HEK293 (cell line): ENCODE results near the gene PIK3C2G.

Source experiments
- CTCF ChIA-PET: fragments of 350-600 bp; formaldehyde crosslinking; extraction: SDS; loops from one replicate; lab custom pipeline; 2021; ENCODE audit warnings: antibody characterized with exemption; lab: Yijun Ruan, JAX
- POLR2A ChIA-PET: fragments of 300-600 bp; formaldehyde crosslinking; extraction: SDS; loops from one replicate; lab custom pipeline; 2020; ENCODE audit warnings: antibody characterized with exemption, inconsistent platforms; lab: Yijun Ruan, JAX
- H3K27ac ChIP-seq: fragments of 200-500 bp; sonication (Bioruptor generic); 2 replicates; pipeline ENCODE4 v1.5.1; 2014; ENCODE audit warnings: low read depth, low read length, control low read depth, inconsistent platforms; ENCODE audit errors: extremely low read depth
- H3K36me3 ChIP-seq, 2 experiments: fragments of 200-500 bp in 1 of 2; sonication (Bioruptor generic) in 1 of 2; 1 replicate in 1 of 2; 2 replicates in 1 of 2; pipeline ENCODE4 v1.5.1; 2014 to 2017; ENCODE audit warnings: inconsistent platforms in 2 of 2, low read length in 2 of 2; ENCODE audit not compliant: control insufficient read depth in 2 of 2, insufficient read depth in 1 of 2
- H3K4me1 ChIP-seq: fragments of 200-500 bp; sonication (Bioruptor generic); 2 replicates; pipeline ENCODE4 v1.5.1; 2014; ENCODE audit warnings: mild to moderate bottlenecking, low read length, inconsistent platforms; ENCODE audit not compliant: control insufficient read depth, insufficient read depth
- H3K4me3 ChIP-seq: 2 replicates; pipeline ENCODE4 v1.5.1; 2011; ENCODE audit warnings: low read depth, mild to moderate bottlenecking, control low read depth, low read length, moderate library complexity
- H3K9me3 ChIP-seq: fragments of 200-500 bp; sonication (Bioruptor generic); 2 replicates; pipeline ENCODE4 v1.5.1; 2014; ENCODE audit warnings: low read depth, low read length, inconsistent platforms; ENCODE audit not compliant: control insufficient read depth, insufficient read depth
- BCL11B ChIP-seq: fragments of 450-650 bp; formaldehyde crosslinking; IDR thresholded peaks from 2 replicates; pipeline ENCODE4 v1.5.1; 2016; ENCODE audit warnings: low read depth, missing biosample characterization, missing genetic modification characterization
- BCL6B ChIP-seq: fragments of 450-650 bp; formaldehyde crosslinking; IDR thresholded peaks from 2 replicates; pipeline ENCODE4 v1.5.1; 2017; ENCODE audit warnings: missing biosample characterization, missing genetic modification characterization
- CTCF ChIP-seq: fragments of 450-650 bp; formaldehyde crosslinking; IDR thresholded peaks from 2 replicates; pipeline ENCODE4 v1.5.1; 2016; ENCODE audit warnings: missing biosample characterization, missing genetic modification characterization
- KLF1 ChIP-seq: fragments of 450-650 bp; formaldehyde crosslinking; IDR thresholded peaks from 2 replicates; pipeline ENCODE4 v1.5.1; 2016; ENCODE audit warnings: missing biosample characterization, missing genetic modification characterization
- MZF1 ChIP-seq: fragments of 450-650 bp; formaldehyde crosslinking; IDR thresholded peaks from 2 replicates; pipeline ENCODE4 v1.5.1; 2017; ENCODE audit warnings: missing biosample characterization, missing genetic modification characterization, borderline replicate concordance
- OVOL3 ChIP-seq: fragments of 450-650 bp; formaldehyde crosslinking; IDR thresholded peaks from 2 replicates; pipeline ENCODE4 v1.5.1; 2016; ENCODE audit warnings: missing biosample characterization, missing genetic modification characterization
- SETDB1 ChIP-seq: IDR thresholded peaks from one replicate; pipeline ENCODE4 v1.6.1; 2017; ENCODE audit warnings: mild to moderate bottlenecking, low read length, moderate library complexity, mixed read lengths; ENCODE audit not compliant: insufficient read length
- SP2 ChIP-seq: fragments of 450-650 bp; formaldehyde crosslinking; IDR thresholded peaks from 2 replicates; pipeline ENCODE4 v1.5.1; 2016; ENCODE audit warnings: missing biosample characterization, missing genetic modification characterization
- ZBTB26 ChIP-seq: fragments of 450-650 bp; formaldehyde crosslinking; optimal IDR thresholded peaks from 2 replicates; pipeline ENCODE3; 2016; ENCODE audit warnings: missing biosample characterization, mild to moderate bottlenecking, missing genetic modification characterization
- ZFP69B ChIP-seq: fragments of 450-650 bp; formaldehyde crosslinking; IDR thresholded peaks from 2 replicates; pipeline ENCODE4 v1.5.1; 2016; ENCODE audit warnings: missing biosample characterization, missing genetic modification characterization
- ZNF239 ChIP-seq: fragments of 450-650 bp; formaldehyde crosslinking; IDR thresholded peaks from 2 replicates; pipeline ENCODE4 v1.5.1; 2016; ENCODE audit warnings: missing biosample characterization, missing genetic modification characterization
- ZNF335 ChIP-seq: fragments of 450-650 bp; formaldehyde crosslinking; conservative IDR thresholded peaks from 2 replicates; pipeline ENCODE4 v1.5.1; 2016; ENCODE audit warnings: missing biosample characterization, missing genetic modification characterization
- ZNF366 ChIP-seq: fragments of 450-650 bp; formaldehyde crosslinking; conservative IDR thresholded peaks from 2 replicates; pipeline ENCODE4 v1.5.1; 2016; ENCODE audit warnings: missing biosample characterization, missing genetic modification characterization
- ZNF426 ChIP-seq: fragments of 450-650 bp; formaldehyde crosslinking; IDR thresholded peaks from 2 replicates; pipeline ENCODE4 v1.5.1; 2017; ENCODE audit warnings: missing biosample characterization, missing genetic modification characterization, mild to moderate bottlenecking, inconsistent platforms, moderate library complexity
- ZNF449 ChIP-seq: fragments of 450-650 bp; formaldehyde crosslinking; IDR thresholded peaks from 2 replicates; pipeline ENCODE4 v1.5.1; 2017; ENCODE audit warnings: missing biosample characterization, mild to moderate bottlenecking, missing genetic modification characterization, moderate library complexity
- ZNF529 ChIP-seq: fragments of 450-650 bp; formaldehyde crosslinking; IDR thresholded peaks from 2 replicates; pipeline ENCODE4 v1.5.1; 2017; ENCODE audit warnings: missing genetic modification characterization, missing biosample characterization; ENCODE audit not compliant: insufficient replicate concordance
- ZNF600 ChIP-seq: fragments of 450-650 bp; formaldehyde crosslinking; IDR thresholded peaks from 2 replicates; pipeline ENCODE4 v1.5.1; 2016; ENCODE audit warnings: missing biosample characterization, missing genetic modification characterization
- ZNF629 ChIP-seq: fragments of 450-650 bp; formaldehyde crosslinking; IDR thresholded peaks from 2 replicates; pipeline ENCODE4 v1.5.1; 2017; ENCODE audit warnings: missing biosample characterization, missing genetic modification characterization
- ZNF792 ChIP-seq: fragments of 450-650 bp; formaldehyde crosslinking; IDR thresholded peaks from 2 replicates; pipeline ENCODE4 v1.5.1; 2016; ENCODE audit warnings: missing biosample characterization, missing genetic modification characterization
- ZSCAN4 ChIP-seq: fragments of 450-650 bp; formaldehyde crosslinking; IDR thresholded peaks from 2 replicates; pipeline ENCODE4 v1.5.1; 2017; ENCODE audit warnings: missing biosample characterization, missing genetic modification characterization

PIK3C2G gene

GRCh38 chr12:18468246-18469075 is 207.1 kb downstream of the PIK3C2G start (continued):
- TF ChIP-seq CTCF, result no peak
- TF ChIP-seq SETDB1, result no peak
- TF ChIP-seq ZNF426 (tag by site-specific recombination), result no peak
- TF ChIP-seq MZF1 (tag by site-specific recombination), result no peak
- no peak for TF ChIP-seq OVOL3 (tag by site-specific recombination)
- TF ChIP-seq ZNF629, result no peak
- TF ChIP-seq ZNF529, result no peak
- no peak for TF ChIP-seq ZFP69B (tag by site-specific recombination)
- TF ChIP-seq KLF1 (tag by site-specific recombination), result no peak
- TF ChIP-seq, all 188 proteins: peak for 0

- POLR2A ChIA-PET, result no interaction called here
- H3K4me3 ChIP-seq, result no peak overlapping the region
- no peaks in the 10 kb centered on the region for H3K36me3 ChIP-seq
- no peaks in the 10 kb centered on the region for H3K4me1 ChIP-seq
- TF ChIP-seq ZNF792 (tag by site-specific recombination) (no peak), ZNF600 (no peak), ZNF335 (tag by site-specific recombination) (no peak), BCL6B (tag by site-specific recombination) (no peak), ZNF449 (tag by site-specific recombination) (no peak), SP2 (tag by site-specific recombination) (no peak), ZNF366 (no peak), ZNF239 (tag by site-specific recombination) (no peak), ZBTB26 (tag by site-specific recombination) (no peak), BCL11B (tag by site-specific recombination) (no peak), ZSCAN4 (tag by site-specific recombination) (no peak)
- TF ChIP-seq, all 188 proteins: peak for 0
- CTCF ChIA-PET, result no interaction called here
- no peaks in the 10 kb centered on the region for H3K9me3 ChIP-seq
- H3K27ac ChIP-seq, result no peak overlapping the region
Measured at GRCh38 chr12:18470251-18470650, 208.9 kb downstream of the PIK3C2G start.
